Endothelial cell of umbilical vein (primary cell): ENCODE measurements around the gene ADH1A. TPM values are rescaled to one million over a fixed set of nuclear protein-coding genes. Genes with fewer than 3 reads are reported as not detected.

ENCODE experiments used
- BruUV-seq: library from RNA; stranded (reverse); fragments of 400-500 nt; replicated peaks from 2 replicates; lab custom pipeline; 2021; lab: Mats Ljungman, UMichigan
- CTCF ChIA-PET: fragments of 300-600, 350-600 bp; sonication (Branson Sonifier 250); formaldehyde crosslinking; loops from one replicate; lab custom pipeline; 2021; ENCODE audit warnings: antibody characterized with exemption, inconsistent platforms; lab: Charles Lee
- POLR2A ChIA-PET: fragments of 300-600, 350-600 bp; sonication (Branson Sonifier 250); formaldehyde crosslinking; loops from one replicate; lab custom pipeline; 2021; ENCODE audit warnings: antibody characterized with exemption, inconsistent platforms; lab: Charles Lee
- DNase-seq: peaks from one replicate; pipeline ENCODE4 v3.0.0-alpha.2; 2011; ENCODE audit warnings: low read depth, low spot score
- FAIRE-seq: peaks from 2 replicates; lab custom pipeline; 2011; peaks lifted over from hg19 to GRCh38; lab: Jason Lieb, UNC
- H2AFZ ChIP-seq: 2 replicates; pipeline ENCODE4 v1.6.0; 2012; ENCODE audit warnings: low read depth, low read length, control low read depth, inconsistent platforms
- H3K27ac ChIP-seq: 2 replicates; pipeline ENCODE4 v1.5.1; 2011; ENCODE audit warnings: low read depth, mild to moderate bottlenecking, control low read depth, low read length, moderate library complexity; ENCODE audit not compliant: insufficient read depth
- H3K27me3 ChIP-seq, 2 experiments: 2 replicates each; pipeline versions ENCODE4 v1.6.0 to v1.6.1; 2011; ENCODE audit warnings: low read length in 2 of 2, mixed read lengths in 1 of 2; ENCODE audit not compliant: control insufficient read depth in 2 of 2, insufficient read depth in 2 of 2
- H3K36me3 ChIP-seq, 2 experiments: 2 replicates in 1 of 2; 3 replicates in 1 of 2; pipeline ENCODE4 v1.5.1; 2011; ENCODE audit warnings: low read length in 2 of 2, mild to moderate bottlenecking in 1 of 2, moderate library complexity in 1 of 2; ENCODE audit not compliant: control insufficient read depth in 2 of 2, insufficient read depth in 2 of 2; ENCODE audit errors: extremely low read depth in 1 of 2
- H3K4me1 ChIP-seq: 3 replicates; pipeline ENCODE4 v1.5.1; 2011; ENCODE audit warnings: mild to moderate bottlenecking, low read length; ENCODE audit not compliant: control insufficient read depth, insufficient read depth; ENCODE audit errors: extremely low read depth
- H3K4me2 ChIP-seq: 2 replicates; pipeline ENCODE4 v1.6.1; 2011; ENCODE audit warnings: low read length, control low read depth, mixed read lengths; ENCODE audit not compliant: insufficient read depth
- H3K4me3 ChIP-seq, 3 experiments: fragments of 200-600 bp in 1 of 3; sonication (generic), shearing (Covaris generic) in 1 of 3; replicated peaks in 1 of 3; 2 replicates each; pipeline ENCODE4 v1.5.1; 2011 to 2016; ENCODE audit warnings: control low read depth in 3 of 3, low read length in 3 of 3, mild to moderate bottlenecking in 2 of 3, inconsistent platforms in 1 of 3, low read depth in 1 of 3, moderate library complexity in 1 of 3; ENCODE audit not compliant: insufficient read depth in 1 of 3
- H3K79me2 ChIP-seq: 2 replicates; pipeline ENCODE4 v1.6.0; 2012; ENCODE audit warnings: low read length, inconsistent platforms; ENCODE audit not compliant: control insufficient read depth, insufficient read depth
- H3K9ac ChIP-seq: replicated peaks from 2 replicates; pipeline ENCODE3; 2011; ENCODE audit warnings: low read length, control low read depth; ENCODE audit not compliant: insufficient read depth; ENCODE audit errors: extremely low read depth
- H3K9me1 ChIP-seq: replicated peaks from 3 replicates; pipeline ENCODE4 v1.6.0; 2011; ENCODE audit warnings: mild to moderate bottlenecking, low read length; ENCODE audit not compliant: control insufficient read depth, insufficient read depth; ENCODE audit errors: extremely low read depth
- H3K9me3 ChIP-seq: replicated peaks from 2 replicates; pipeline ENCODE4 v1.5.1; 2012; ENCODE audit warnings: low read length, inconsistent platforms; ENCODE audit not compliant: control insufficient read depth, insufficient read depth
- H4K20me1 ChIP-seq: replicated peaks from 2 replicates; pipeline ENCODE3; 2011; ENCODE audit warnings: mild to moderate bottlenecking, low read length; ENCODE audit not compliant: control insufficient read depth, insufficient read depth; ENCODE audit errors: extremely low read depth
- EZH2 ChIP-seq: IDR thresholded peaks from 2 replicates; pipeline ENCODE4 v1.6.1; 2012; ENCODE audit warnings: borderline replicate concordance, low read depth, mild to moderate bottlenecking, moderate library complexity, low read length, inconsistent platforms; ENCODE audit not compliant: severe bottlenecking
- FOS ChIP-seq: IDR thresholded peaks from 2 replicates; pipeline ENCODE4 v1.6.1; 2011; ENCODE audit warnings: mild to moderate bottlenecking, low read length, moderate library complexity, borderline replicate concordance; ENCODE audit not compliant: insufficient read depth
- GATA2 ChIP-seq: IDR thresholded peaks from 2 replicates; pipeline ENCODE4 v1.7.0; 2011; ENCODE audit warnings: low read depth, mild to moderate bottlenecking, moderate library complexity, mixed read lengths, low read length; ENCODE audit not compliant: insufficient read length, insufficient read depth
- JUN ChIP-seq: IDR thresholded peaks from 2 replicates; pipeline ENCODE4 v1.6.1; 2011; ENCODE audit warnings: borderline replicate concordance, low read depth; ENCODE audit not compliant: insufficient read length, insufficient read depth
- MYC ChIP-seq: IDR thresholded peaks from one replicate; pipeline ENCODE4 v1.6.1; 2011; ENCODE audit warnings: mild to moderate bottlenecking, low read depth, low read length
- POLR2A ChIP-seq: IDR thresholded peaks from 2 replicates; pipeline ENCODE4 v1.6.1; 2012; ENCODE audit warnings: low read depth, mild to moderate bottlenecking, control low read depth, low read length
- POLR2AphosphoS5 ChIP-seq: IDR thresholded peaks from 2 replicates; pipeline ENCODE4 v1.6.1; 2012; ENCODE audit warnings: low read depth, mild to moderate bottlenecking, control low read depth, low read length, moderate library complexity; ENCODE audit not compliant: insufficient read depth
- dilution Hi-C: fragments of 300-500 bp; cut with MboI; formaldehyde crosslinking; loops from one replicate; pipeline ENCODE4 v1.15.0; 2019; ENCODE audit warnings: low sequenced_read_pairs; ENCODE audit not compliant: extremely low pct_ligation_motif_present
- intact Hi-C: fragments of 100-400 bp; cut with micrococcal nuclease; formaldehyde crosslinking; loops from one replicate; pipeline ENCODE4 v1.10.0; 2022
- polyA plus RNA-seq, 4 experiments: library from polyadenylated mRNA; depleted of rRNA in 3 of 4; stranded (reverse) in 3 of 4; unstranded in 1 of 4; fragments of >200 nt; gene quantifications; 2 replicates each; pipeline versions ENCODE4 v1.2.1 to v1.2.3, GENCODE V29; 2011 to 2012; ENCODE audit warnings: missing spikeins in 1 of 4
- total RNA-seq: library from RNA; stranded (reverse); gene quantifications from 2 replicates; pipeline ENCODE4 v1.2.3, GENCODE V29; 2021
- TF ChIP-seq, protein P1 (sequence below), 2 donors: IDR thresholded peaks; 1 replicate in 1 of 2; 2 replicates in 1 of 2; pipeline ENCODE4 v1.5.1; 2011; ENCODE audit warnings: low read length in 2 of 2, mild to moderate bottlenecking in 2 of 2, moderate library complexity in 2 of 2, control low read depth in 1 of 2, inconsistent platforms in 1 of 2, low read depth in 1 of 2; ENCODE audit not compliant: insufficient read depth in 1 of 2; ENCODE audit errors: extremely low read depth in 1 of 2
- TF ChIP-seq, protein P2 (sequence below): IDR thresholded peaks from 2 replicates; pipeline ENCODE4 v1.6.1; 2011; ENCODE audit not compliant: insufficient read depth, insufficient read length

ADH1A gene
- total and polyA plus RNA-seq, 2 donors (not counting 3 experiments of a cell fraction or from before 2014, with no cell fraction given), result not detected

DNA sequence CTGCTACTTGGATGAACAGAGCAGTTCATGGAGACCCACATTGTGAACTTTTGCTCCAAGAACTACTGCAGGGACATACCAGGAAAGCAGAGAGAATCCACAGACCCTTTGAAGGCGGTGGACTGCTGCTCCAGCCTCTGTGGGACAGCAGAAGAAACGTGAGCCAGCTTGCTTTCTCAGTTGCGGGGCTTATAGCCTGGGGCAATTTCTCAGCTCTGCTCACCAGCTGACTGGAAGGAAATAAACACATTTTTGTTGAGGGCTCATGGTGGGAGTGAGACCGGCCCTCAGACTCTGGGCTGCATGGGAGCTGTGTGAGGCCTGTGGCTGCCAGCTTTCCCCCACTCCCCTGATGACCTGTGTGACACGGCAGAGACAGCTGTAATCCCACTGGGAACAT is 2.6 kb upstream of the ADH1A start:
- no TSS peak for BruUV-seq
- Histone ChIP-seq H4K20me1 (no peaks in the 10 kb centered on the region), H3K36me3 (no peaks in the 10 kb centered on the region), H2AFZ (no peak overlapping the region), H3K79me2 (no peaks in the 10 kb centered on the region), H3K27me3 (no peaks in the 10 kb centered on the region), H3K9me1 (no peaks in the 10 kb centered on the region), H3K9me3 (no peaks in the 10 kb centered on the region), H3K4me1 (no peaks in the 10 kb centered on the region), H3K4me3 (no peak overlapping the region), H3K9ac (no peak overlapping the region), H3K4me2 (no peak overlapping the region), H3K27ac (no peak overlapping the region)
- POLR2A ChIA-PET, result no interaction called here
- no peak for FAIRE-seq
- CTCF ChIA-PET, result no interaction called here
- dilution Hi-C loops (no loop called here), intact Hi-C loops (no loop called here)
- TF ChIP-seq GATA2, result no peak
- no peak for TF ChIP-seq POLR2AphosphoS5
- no peak for TF ChIP-seq EZH2
- TF ChIP-seq, protein P1, sequence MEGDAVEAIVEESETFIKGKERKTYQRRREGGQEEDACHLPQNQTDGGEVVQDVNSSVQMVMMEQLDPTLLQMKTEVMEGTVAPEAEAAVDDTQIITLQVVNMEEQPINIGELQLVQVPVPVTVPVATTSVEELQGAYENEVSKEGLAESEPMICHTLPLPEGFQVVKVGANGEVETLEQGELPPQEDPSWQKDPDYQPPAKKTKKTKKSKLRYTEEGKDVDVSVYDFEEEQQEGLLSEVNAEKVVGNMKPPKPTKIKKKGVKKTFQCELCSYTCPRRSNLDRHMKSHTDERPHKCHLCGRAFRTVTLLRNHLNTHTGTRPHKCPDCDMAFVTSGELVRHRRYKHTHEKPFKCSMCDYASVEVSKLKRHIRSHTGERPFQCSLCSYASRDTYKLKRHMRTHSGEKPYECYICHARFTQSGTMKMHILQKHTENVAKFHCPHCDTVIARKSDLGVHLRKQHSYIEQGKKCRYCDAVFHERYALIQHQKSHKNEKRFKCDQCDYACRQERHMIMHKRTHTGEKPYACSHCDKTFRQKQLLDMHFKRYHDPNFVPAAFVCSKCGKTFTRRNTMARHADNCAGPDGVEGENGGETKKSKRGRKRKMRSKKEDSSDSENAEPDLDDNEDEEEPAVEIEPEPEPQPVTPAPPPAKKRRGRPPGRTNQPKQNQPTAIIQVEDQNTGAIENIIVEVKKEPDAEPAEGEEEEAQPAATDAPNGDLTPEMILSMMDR (IDR thresholded peaks at IDR 0.05; ENCODE audit: extremely low read depth in 1 of 2, insufficient read depth in 1 of 2, low read depth in 1 of 2, low read length in 2 of 2), result no peak
- TF ChIP-seq POLR2A, result no peak
- no peak for TF ChIP-seq FOS
- no peak for TF ChIP-seq MYC
- TF ChIP-seq, protein P2, sequence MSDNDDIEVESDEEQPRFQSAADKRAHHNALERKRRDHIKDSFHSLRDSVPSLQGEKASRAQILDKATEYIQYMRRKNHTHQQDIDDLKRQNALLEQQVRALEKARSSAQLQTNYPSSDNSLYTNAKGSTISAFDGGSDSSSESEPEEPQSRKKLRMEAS, result no peak
- TF ChIP-seq JUN, result no peak
- no peak for DNase-seq
